ENCODE data around the gene FBXO8. TPM values are rescaled to one million over a fixed set of nuclear protein-coding genes. Genes with fewer than 3 reads are reported as not detected.

Gene FBXO8
- total RNA-seq, 1 experiment from 2014 or later: 8.2 TPM

- ATAC-seq (no peak), DNase-seq (no peak)
- H2AFZ ChIP-seq (ENCODE audit: low read length): peak overlapping the region; percentile 63; the same call in 1 of the 2 replicates
- H3K27ac ChIP-seq (ENCODE audit: low read length): no peak overlapping the region
- H3F3A ChIP-seq (ENCODE audit: low read length, unreplicated experiment): no peaks in the 10 kb centered on the region
- intact Hi-C loops (cut with micrococcal nuclease): no loop called here
- H4K20me1 ChIP-seq (ENCODE audit: low read length): no peaks in the 10 kb centered on the region
- H3K4me2 ChIP-seq (ENCODE audit: low read length): no peak overlapping the region
- H3K27me3 ChIP-seq (ENCODE audit: low read length): no peaks in the 10 kb centered on the region
- H3K4me1 ChIP-seq (ENCODE audit: insufficient read depth, low read length): peaks cover 17% of the 10 kb centered on the region
- H3K9me2 ChIP-seq (replicated peaks; ENCODE audit: low read length): no peaks in the 10 kb centered on the region
- CTCF ChIA-PET: no interaction called here
- no peaks in the 10 kb centered on the region for H3K9me3 ChIP-seq (ENCODE audit: low read length)
- BruUV-seq (replicated peaks): no TSS peak
- H3K36me3 ChIP-seq (ENCODE audit: low read depth, low read length): no peaks in the 10 kb centered on the region; the same call in 1 of the 2 replicates
- no peaks in the 10 kb centered on the region for H3K79me2 ChIP-seq (ENCODE audit: low read length)
- POLR2A ChIA-PET (ENCODE audit: unreplicated experiment): interaction anchor here (0.6 kb wide), 1 partner anchor 12 kb away, joined by 3 read pairs; no protein-coding TSS in a partner anchor
- TF ChIP-seq EZH2phosphoT487 (IDR thresholded peaks at IDR 0.05; ENCODE audit: borderline replicate concordance, low read length): no peak
- TF ChIP-seq EZH2 (IDR thresholded peaks at IDR 0.05; ENCODE audit: low read length, unreplicated experiment): no peak
- TF ChIP-seq CTCF (conservative IDR thresholded peaks at IDR 0.05; ENCODE audit: low read depth, low read length): no peak
- no peak overlapping the region for H3K9ac ChIP-seq (ENCODE audit: low read length)
- no peak overlapping the region for H3K4me3 ChIP-seq (ENCODE audit: low read length)
Observed at GRCh38 chr4:174314274-174314673, 30.8 kb upstream of the FBXO8 start.

- Histone ChIP-seq H3K9me3 (ENCODE audit: low read length) (no peaks in the 10 kb centered on the region), H3K9ac (ENCODE audit: low read length) (no peak overlapping the region), H3K27ac (ENCODE audit: low read length) (no peak overlapping the region), H3K36me3 (ENCODE audit: low read depth, low read length) (no peaks in the 10 kb centered on the region), H4K20me1 (ENCODE audit: low read length) (no peaks in the 10 kb centered on the region), H3K79me2 (ENCODE audit: low read length) (no peaks in the 10 kb centered on the region), H3K9me2 (replicated peaks; ENCODE audit: low read length) (no peaks in the 10 kb centered on the region), H3K4me2 (ENCODE audit: low read length) (no peak overlapping the region), H3K4me3 (ENCODE audit: low read length) (no peak overlapping the region), H2AFZ (ENCODE audit: low read length) (no peak overlapping the region), H3K27me3 (ENCODE audit: low read length) (no peaks in the 10 kb centered on the region), H3F3A (ENCODE audit: low read length, unreplicated experiment) (no peaks in the 10 kb centered on the region), H3K4me1 (ENCODE audit: insufficient read depth, low read length) (peaks cover 13% of the 10 kb centered on the region; the same call in 1 of the 2 replicates)
- DNase-seq (no peak), ATAC-seq (no peak)
- ChIA-PET POLR2A (ENCODE audit: unreplicated experiment) (no interaction called here), CTCF (no interaction called here)
- BruUV-seq (replicated peaks): no TSS peak
- no peak for TF ChIP-seq EZH2phosphoT487 (IDR thresholded peaks at IDR 0.05; ENCODE audit: borderline replicate concordance, low read length)
- no peak for TF ChIP-seq CTCF (conservative IDR thresholded peaks at IDR 0.05; ENCODE audit: low read depth, low read length)
- no peak for TF ChIP-seq EZH2 (IDR thresholded peaks at IDR 0.05; ENCODE audit: low read length, unreplicated experiment)
- intact Hi-C loops (cut with micrococcal nuclease): no loop called here
Observed at GRCh38 chr4:174312993-174313392, 29.5 kb upstream of the FBXO8 start.

- intact Hi-C loops (cut with micrococcal nuclease): no loop called here
- CTCF ChIA-PET: no interaction called here
- Histone ChIP-seq H3K27me3 (ENCODE audit: low read length) (no peaks in the 10 kb centered on the region), H4K20me1 (ENCODE audit: low read length) (no peaks in the 10 kb centered on the region), H3K4me1 (ENCODE audit: insufficient read depth, low read length) (peaks cover 9% of the 10 kb centered on the region), H3F3A (ENCODE audit: low read length, unreplicated experiment) (no peaks in the 10 kb centered on the region), H3K36me3 (ENCODE audit: low read depth, low read length) (no peaks in the 10 kb centered on the region), H3K9me2 (replicated peaks; ENCODE audit: low read length) (no peaks in the 10 kb centered on the region), H3K27ac (ENCODE audit: low read length) (no peak overlapping the region), H3K9ac (ENCODE audit: low read length) (no peak overlapping the region), H3K4me3 (ENCODE audit: low read length) (no peak overlapping the region), H3K4me2 (ENCODE audit: low read length) (no peak overlapping the region), H2AFZ (ENCODE audit: low read length) (no peak overlapping the region), H3K9me3 (ENCODE audit: low read length) (no peaks in the 10 kb centered on the region), H3K79me2 (ENCODE audit: low read length) (no peaks in the 10 kb centered on the region)
- no TSS peak for BruUV-seq (replicated peaks)
- POLR2A ChIA-PET (ENCODE audit: unreplicated experiment): no interaction called here
- TF ChIP-seq EZH2phosphoT487 (IDR thresholded peaks at IDR 0.05; ENCODE audit: borderline replicate concordance, low read length) (no peak), EZH2 (IDR thresholded peaks at IDR 0.05; ENCODE audit: low read length, unreplicated experiment) (no peak), CTCF (conservative IDR thresholded peaks at IDR 0.05; ENCODE audit: low read depth, low read length) (no peak)
- DNase-seq (no peak), ATAC-seq (no peak)
Observed at GRCh38 chr4:174307694-174308093, 24.2 kb upstream of the FBXO8 start.

Measured in PC-3 (cell line).